Activated CD4-positive, alpha-beta T cell treated with anti-CD3 and anti-CD28 coated beads, Interleukin-2, amount 10 ng/mL, durations not matched to agents 7 days and 5 days (primary cell): Measurements from ENCODE around the gene FAM219A. TPM values are rescaled to one million over a fixed set of nuclear protein-coding genes. Genes with fewer than 3 reads are reported as not detected.
A peak's percentile ranks its signal among the peaks of the same experiment; 100 is the strongest.

Experiments
- CTCF ChIA-PET: fragments of 350-600 bp; sonication (Branson Sonifier 250); formaldehyde crosslinking; loops from one replicate; lab custom pipeline; 2021; ENCODE audit warnings: antibody characterized with exemption; lab: Charles Lee
- POLR2A ChIA-PET: fragments of 350-600 bp; sonication (Branson Sonifier 250); formaldehyde crosslinking; loops from one replicate; lab custom pipeline; 2021; ENCODE audit warnings: antibody characterized with exemption; lab: Charles Lee
- DNase-seq: peaks from one replicate; pipeline ENCODE4 v3.0.0-alpha.2; 2020
- H3K27ac Mint-ChIP-seq: one replicate; pipeline ENCODE4 v1.8.0; 2021; ENCODE audit warnings: mild to moderate bottlenecking, moderate library complexity, mixed read lengths
- H3K27me3 Mint-ChIP-seq: one replicate; pipeline ENCODE4 v1.8.0; 2021; ENCODE audit warnings: mixed read lengths
- H3K36me3 Mint-ChIP-seq: one replicate; pipeline ENCODE4 v1.8.0; 2021; ENCODE audit warnings: low read depth, mixed read lengths
- H3K4me1 Mint-ChIP-seq: one replicate; pipeline ENCODE4 v1.8.0; 2021; ENCODE audit warnings: mixed read lengths
- H3K4me3 Mint-ChIP-seq: one replicate; pipeline ENCODE4 v1.8.0; 2021; ENCODE audit warnings: mild to moderate bottlenecking, moderate library complexity, mixed read lengths
- H3K9me3 Mint-ChIP-seq: one replicate; pipeline ENCODE4 v1.8.0; 2021; ENCODE audit warnings: mixed read lengths
- total RNA-seq, 2 experiments: library from RNA; stranded (reverse); gene quantifications; one replicate each; pipeline ENCODE4 v1.2.3, GENCODE V29; 2021

FAM219A gene
- total RNA-seq, 2 experiments from 2014 or later: 11.6 to 12.7 TPM

- ChIA-PET CTCF (interaction anchor here (0.5 to 2.0 kb wide), 9 partner anchors 9 to 243 kb away, joined by 3 to 5 read pairs (median 3); partner anchors contain the start of gene DCTN3), POLR2A (no interaction called here)
- H3K27ac Mint-ChIP-seq: peak within 1 kb of the TSS; percentile 87
- DNase-seq: peak; percentile 98
- H3K4me1 Mint-ChIP-seq: peaks cover 46% of the 10 kb centered on the region
- peaks cover 6% of the 10 kb centered on the region for H3K27me3 Mint-ChIP-seq
- no peaks in the 10 kb centered on the region for H3K9me3 Mint-ChIP-seq
- H3K36me3 Mint-ChIP-seq: no peaks in the 10 kb centered on the region
- peak within 1 kb of the TSS; percentile 87 for H3K4me3 Mint-ChIP-seq
Measured at GRCh38 chr9:34376596-34377403, 81.6 kb downstream of the FAM219A start, which contains the start of gene MYORG. TSS of gene MYORG (minus strand) at chr9:34376898. CDS start at chr9:34372943, 3,955 bp downstream.

DNA sequence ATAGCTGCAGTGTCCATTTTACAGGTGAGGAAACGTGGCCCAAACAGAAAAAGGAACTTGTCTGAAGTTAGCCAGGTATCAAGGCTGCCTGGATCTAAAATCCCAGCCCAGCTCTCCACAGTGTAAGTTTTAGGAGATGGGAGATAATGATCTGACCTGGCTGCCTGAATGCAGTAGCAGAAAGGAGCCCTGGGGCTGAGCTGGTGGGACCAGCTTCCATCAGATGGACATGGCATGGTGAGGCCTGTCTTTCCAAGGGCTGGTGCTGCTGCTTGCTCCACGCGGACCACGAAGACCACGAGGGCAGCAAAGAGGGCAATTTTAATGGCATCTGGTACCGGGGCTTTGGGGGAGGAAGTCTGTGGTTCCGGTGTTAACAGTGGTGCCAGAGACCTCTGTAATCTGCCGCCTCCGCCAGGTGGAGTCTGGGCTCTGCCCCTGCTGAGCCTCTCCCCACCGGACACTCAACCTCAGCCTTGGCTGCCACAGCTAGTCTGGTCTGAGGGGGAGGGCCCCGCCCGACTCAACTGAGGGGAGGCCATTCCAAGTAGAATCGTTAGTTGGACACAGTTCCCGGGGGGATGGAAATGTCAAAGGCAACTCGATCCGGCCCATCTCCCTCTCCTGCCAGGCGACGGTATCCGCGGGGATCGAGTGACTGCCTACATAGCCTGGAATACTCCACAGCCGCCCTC, 82.3 kb downstream of the FAM219A start:
- DNase-seq: peak; percentile 60
- Mint-ChIP-seq H3K9me3 (no peaks in the 10 kb centered on the region), H3K36me3 (peaks cover 3% of the 10 kb centered on the region), H3K4me3 (peak overlapping the region; percentile 87), H3K4me1 (peaks cover 41% of the 10 kb centered on the region), H3K27me3 (no peaks in the 10 kb centered on the region), H3K27ac (peak overlapping the region; percentile 87)
- ChIA-PET CTCF (interaction anchor here (1.2 to 2.0 kb wide), 4 partner anchors 12 to 216 kb away, joined by 3 to 6 read pairs (median 4); no protein-coding TSS in a partner anchor), POLR2A (no interaction called here)

DNA sequence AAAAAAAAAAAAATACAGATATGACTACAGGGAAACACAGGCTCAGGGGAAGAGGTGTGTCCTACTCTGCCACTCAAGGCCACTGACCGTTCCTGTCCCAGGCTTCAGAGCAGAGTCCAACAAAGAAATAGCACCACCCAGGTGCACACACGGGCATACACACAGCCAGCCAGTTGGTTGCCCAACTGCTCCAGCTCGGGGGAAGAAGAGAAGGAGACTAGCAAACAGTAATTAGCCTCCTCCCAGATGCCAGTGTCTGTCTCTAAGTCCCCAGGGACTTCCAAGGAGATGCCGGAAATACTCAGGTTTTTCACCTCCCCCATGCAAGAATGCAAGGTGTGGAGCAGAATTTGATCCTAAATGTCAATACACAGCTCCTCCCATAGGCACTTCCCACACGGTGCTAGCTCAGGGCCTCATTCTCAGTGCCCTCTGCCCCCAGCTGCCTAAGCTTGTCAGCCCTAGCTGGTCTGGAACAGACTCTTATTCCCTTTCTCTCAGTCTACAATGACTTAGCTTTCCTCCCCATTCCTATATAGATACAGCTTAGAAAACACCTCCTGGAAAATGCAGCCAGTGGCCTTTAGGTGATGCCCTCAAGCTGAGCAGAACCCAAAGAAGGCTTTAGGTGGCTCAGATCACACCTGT, 83.3 kb downstream of the FAM219A start:
- Mint-ChIP-seq H3K27me3 (no peaks in the 10 kb centered on the region), H3K27ac (no peak overlapping the region), H3K4me1 (peaks cover 34% of the 10 kb centered on the region), H3K36me3 (peaks cover 12% of the 10 kb centered on the region), H3K4me3 (peak overlapping the region; percentile 87), H3K9me3 (no peaks in the 10 kb centered on the region)
- DNase-seq: no peak
- POLR2A ChIA-PET: no interaction called here
- CTCF ChIA-PET: interaction anchor here (0.6 to 2.2 kb wide), 8 partner anchors 13 to 621 kb away, joined by 3 to 6 read pairs (median 5); no protein-coding TSS in a partner anchor

DNA sequence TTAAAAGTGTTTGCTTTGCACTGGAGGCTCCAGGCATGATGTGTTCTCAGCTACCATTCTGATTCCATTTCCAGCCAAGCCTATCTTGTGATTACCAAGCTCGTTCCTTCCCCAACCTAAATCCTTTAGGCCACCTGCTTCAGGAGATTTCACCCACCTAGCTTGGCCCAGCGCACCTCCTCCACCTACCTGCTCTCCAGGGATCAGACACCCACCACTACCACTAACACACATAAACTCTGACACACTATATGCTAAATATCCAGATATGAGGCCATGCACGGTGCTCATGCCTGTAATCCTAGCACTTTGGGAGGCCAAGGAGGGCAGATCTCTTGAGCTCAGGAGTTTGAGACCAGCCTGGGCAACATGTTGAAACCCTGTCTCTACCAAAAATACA, 84.0 kb downstream of the FAM219A start:
- Mint-ChIP-seq H3K4me3 (no peak overlapping the region), H3K4me1 (peaks cover 27% of the 10 kb centered on the region), H3K27me3 (no peaks in the 10 kb centered on the region), H3K9me3 (no peaks in the 10 kb centered on the region), H3K27ac (no peak overlapping the region), H3K36me3 (peaks cover 14% of the 10 kb centered on the region)
- POLR2A ChIA-PET: interaction anchor here (0.8 kb wide), 1 partner anchor 326 kb away, joined by 5 read pairs; no protein-coding TSS in a partner anchor
- DNase-seq: no peak
- CTCF ChIA-PET: interaction anchor here (0.5 to 2.2 kb wide), 6 partner anchors 12 to 620 kb away, joined by 3 to 6 read pairs (median 4); no protein-coding TSS in a partner anchor

DNA sequence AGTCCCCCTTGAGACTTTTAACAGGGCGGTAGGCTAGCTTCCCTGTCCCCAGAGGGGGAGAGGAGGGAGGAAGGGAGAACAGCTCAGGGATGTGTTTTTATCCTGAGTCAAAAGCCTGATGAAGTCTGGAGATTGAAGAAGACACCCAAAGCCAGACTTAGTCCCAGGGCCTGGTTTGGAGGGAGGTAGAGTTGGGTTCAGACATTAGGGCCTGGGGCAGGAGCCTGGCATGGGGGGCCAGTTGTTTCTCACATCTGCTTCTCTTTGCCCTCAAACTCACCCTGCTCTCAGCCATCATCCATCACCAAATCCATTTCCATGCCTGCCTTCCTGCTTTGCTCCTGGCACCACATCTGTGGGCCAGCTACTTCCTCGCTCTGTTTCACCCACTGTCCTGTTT, 84.6 kb downstream of the FAM219A start:
- Mint-ChIP-seq H3K27me3 (no peaks in the 10 kb centered on the region), H3K4me1 (peaks cover 24% of the 10 kb centered on the region), H3K9me3 (peaks cover 3% of the 10 kb centered on the region), H3K4me3 (no peak overlapping the region), H3K36me3 (peaks cover 18% of the 10 kb centered on the region), H3K27ac (no peak overlapping the region)
- DNase-seq: no peak
- ChIA-PET CTCF (interaction anchor here (0.5 to 2.2 kb wide), 6 partner anchors 12 to 294 kb away, joined by 3 to 9 read pairs (median 4); no protein-coding TSS in a partner anchor), POLR2A (interaction anchor here (0.8 kb wide), 1 partner anchor 326 kb away, joined by 5 read pairs; no protein-coding TSS in a partner anchor)

- H3K27ac Mint-ChIP-seq: no peak overlapping the region
- POLR2A ChIA-PET: no interaction called here
- DNase-seq: no peak
- H3K27me3 Mint-ChIP-seq: no peaks in the 10 kb centered on the region
- H3K9me3 Mint-ChIP-seq: peaks cover 9% of the 10 kb centered on the region
- no peak overlapping the region for H3K4me3 Mint-ChIP-seq
- H3K36me3 Mint-ChIP-seq: peaks cover 21% of the 10 kb centered on the region
- CTCF ChIA-PET: interaction anchor here (1.1 to 1.2 kb wide), 2 partner anchors 15 to 37 kb away, joined by 3 to 9 read pairs; no protein-coding TSS in a partner anchor
- H3K4me1 Mint-ChIP-seq: peaks cover 19% of the 10 kb centered on the region
Measured at GRCh38 chr9:34372467-34373011, 85.8 kb downstream of the FAM219A start.

DNA sequence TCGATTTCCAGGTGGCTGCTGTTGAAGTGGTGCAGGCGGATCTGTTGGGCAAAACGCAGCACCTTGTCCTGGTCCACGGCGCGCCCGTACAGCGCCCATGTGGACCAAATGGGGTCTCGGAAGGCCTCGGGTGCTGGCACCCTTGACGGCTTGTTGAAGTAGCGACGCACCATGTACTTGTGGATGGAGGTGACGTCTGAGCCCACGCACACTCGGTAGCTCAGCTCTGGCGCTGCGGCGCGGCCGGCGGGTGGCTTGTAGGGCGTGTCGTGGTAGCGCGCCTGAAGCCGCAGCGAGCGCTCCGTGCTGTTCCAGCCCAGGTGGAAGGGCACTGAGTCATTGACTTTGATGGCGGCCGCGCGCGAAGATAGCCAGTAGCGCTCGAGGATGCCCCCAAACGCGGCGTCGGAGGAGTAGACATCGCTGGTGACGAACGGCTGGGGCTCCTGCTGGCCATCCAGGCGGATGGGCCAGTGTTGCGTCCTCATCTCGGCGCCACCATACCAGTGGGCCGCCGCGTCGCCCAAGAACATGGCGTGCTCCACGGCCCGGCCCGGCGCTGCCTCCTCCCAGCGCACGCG, 86.4 kb downstream of the FAM219A start:
- Mint-ChIP-seq H3K36me3 (peaks cover 27% of the 10 kb centered on the region), H3K27ac (no peak overlapping the region), H3K9me3 (peaks cover 9% of the 10 kb centered on the region), H3K27me3 (no peaks in the 10 kb centered on the region), H3K4me3 (no peak overlapping the region), H3K4me1 (peaks cover 16% of the 10 kb centered on the region)
- ChIA-PET CTCF (no interaction called here), POLR2A (no interaction called here)
- no peak for DNase-seq

DNA sequence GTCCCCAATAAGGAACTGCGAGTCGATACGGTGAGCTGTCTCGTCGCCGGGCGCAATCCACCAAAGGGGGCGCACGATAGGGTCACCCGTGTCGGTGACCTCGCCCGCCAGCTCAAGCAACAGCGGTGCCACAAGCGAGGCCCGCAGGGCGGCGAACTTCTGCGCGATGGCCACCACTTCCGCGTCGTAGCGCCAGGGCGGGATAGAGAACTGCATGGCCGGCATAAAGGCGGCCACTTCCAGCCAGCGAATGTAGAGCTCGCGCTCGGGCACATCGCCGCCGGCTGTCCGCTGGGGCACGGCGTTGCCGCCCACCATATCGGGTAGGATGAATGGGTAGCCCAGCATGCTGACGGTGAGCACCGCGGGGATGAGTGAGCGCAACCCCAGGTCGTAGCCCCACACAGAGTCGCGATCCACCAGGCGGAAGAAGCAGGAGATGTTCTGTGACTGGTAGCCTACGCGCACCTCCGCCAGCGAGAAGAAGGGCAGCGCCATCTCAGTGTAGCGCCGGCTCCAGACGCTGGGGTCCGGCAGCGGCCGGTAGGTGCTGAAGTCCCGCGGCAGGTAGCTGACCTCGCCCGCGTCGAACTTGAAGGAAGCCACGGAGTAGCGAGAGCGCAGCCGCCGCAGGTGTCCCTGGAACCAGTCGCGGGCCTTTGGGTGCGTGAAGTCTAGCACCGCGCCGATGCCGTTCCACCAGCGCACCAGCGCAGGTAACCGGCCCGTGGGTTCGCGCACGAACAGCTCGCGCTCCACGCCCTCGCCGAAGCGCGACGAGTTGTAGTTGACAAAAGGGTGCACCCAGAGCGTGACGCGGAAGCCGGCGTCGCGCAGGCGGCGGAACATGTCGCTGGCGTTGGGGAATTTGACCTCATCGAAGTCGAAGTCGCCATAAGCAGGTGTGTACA, 87.1 kb downstream of the FAM219A start:
- Mint-ChIP-seq H3K9me3 (peaks cover 13% of the 10 kb centered on the region), H3K27me3 (no peaks in the 10 kb centered on the region), H3K4me1 (peaks cover 15% of the 10 kb centered on the region), H3K4me3 (no peak overlapping the region), H3K36me3 (peaks cover 31% of the 10 kb centered on the region), H3K27ac (no peak overlapping the region)
- POLR2A ChIA-PET: interaction anchor here (0.7 kb wide), 1 partner anchor 9 kb away, joined by 4 read pairs; no protein-coding TSS in a partner anchor
- DNase-seq: no peak
- CTCF ChIA-PET: interaction anchor here (1.3 to 1.4 kb wide), 2 partner anchors 8 to 9 kb away, joined by 3 to 5 read pairs; no protein-coding TSS in a partner anchor

- H3K4me1 Mint-ChIP-seq: peaks cover 7% of the 10 kb centered on the region
- no peak overlapping the region for H3K27ac Mint-ChIP-seq
- H3K4me3 Mint-ChIP-seq: no peak overlapping the region
- POLR2A ChIA-PET: interaction anchor here (0.7 kb wide), 1 partner anchor 10 kb away, joined by 4 read pairs; no protein-coding TSS in a partner anchor
- no peak for DNase-seq
- CTCF ChIA-PET: interaction anchor here (1.3 to 1.4 kb wide), 2 partner anchors 9 to 10 kb away, joined by 3 to 5 read pairs; no protein-coding TSS in a partner anchor
- H3K9me3 Mint-ChIP-seq: peaks cover 13% of the 10 kb centered on the region
- H3K27me3 Mint-ChIP-seq: no peaks in the 10 kb centered on the region
- peaks cover 31% of the 10 kb centered on the region for H3K36me3 Mint-ChIP-seq
Measured at GRCh38 chr9:34370335-34370969, 87.9 kb downstream of the FAM219A start.

DNA sequence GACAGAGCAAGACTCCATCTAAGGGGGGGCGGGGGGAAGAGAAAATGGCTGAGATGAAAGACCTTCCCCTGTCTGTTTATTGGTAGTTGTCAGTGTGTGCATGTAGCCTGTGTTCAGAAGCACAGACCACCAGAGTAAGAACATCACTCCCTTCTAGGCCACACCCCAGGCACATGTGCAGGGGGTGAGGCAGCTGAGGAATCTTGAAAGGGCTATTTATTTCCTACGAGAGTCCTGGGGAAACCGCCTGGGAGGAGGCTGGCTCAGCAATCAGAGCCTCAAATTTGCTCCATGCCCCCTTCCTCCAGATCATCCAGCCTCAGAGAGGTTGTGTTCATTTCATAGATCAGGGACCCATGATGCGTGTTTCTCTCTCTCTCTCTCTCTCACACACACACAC, 88.7 kb downstream of the FAM219A start:
- Mint-ChIP-seq H3K36me3 (peaks cover 31% of the 10 kb centered on the region), H3K27ac (no peak overlapping the region), H3K27me3 (no peaks in the 10 kb centered on the region), H3K4me3 (no peak overlapping the region), H3K4me1 (peaks cover 5% of the 10 kb centered on the region), H3K9me3 (peaks cover 13% of the 10 kb centered on the region)
- CTCF ChIA-PET: interaction anchor here (1.0 to 1.3 kb wide), 2 partner anchors 9 to 10 kb away, joined by 3 read pairs; no protein-coding TSS in a partner anchor
- POLR2A ChIA-PET: no interaction called here
- DNase-seq: no peak
